ENCODE measurements around the gene SLC2A3.
"Not testable (repeated sequence)": the region's sequence is repeated elsewhere in the genome, so short reads cannot be mapped to it uniquely, and the experiment has no call there.

The SLC2A3 gene

DNA sequence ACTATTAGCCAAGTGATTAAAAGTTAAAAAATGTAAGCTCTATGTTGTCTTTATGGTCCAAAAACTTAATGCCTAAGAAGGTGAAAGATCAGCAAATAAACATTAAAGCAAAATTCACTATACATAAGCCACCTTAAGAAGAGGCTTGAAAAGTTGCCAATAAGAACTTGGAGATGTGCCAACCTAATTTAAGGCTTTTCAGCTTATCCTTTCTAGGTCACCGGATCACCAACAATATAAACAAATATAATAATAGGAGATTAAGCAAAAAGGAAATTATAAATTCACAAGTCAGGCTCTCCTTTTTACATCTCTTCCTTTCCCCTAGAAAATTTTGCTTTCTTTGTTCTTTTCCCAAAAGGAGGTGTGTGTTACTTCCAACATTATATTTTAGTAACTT is 30.9 kb downstream of the SLC2A3 start:
- ATAC-seq (ENCODE audit: insufficient read depth, low read depth) (no peak), DNase-seq (no peak)
- H4K20me1 ChIP-seq (ENCODE audit: insufficient read depth, low read length) = no peaks in the 10 kb centered on the region
- H3K27me3 ChIP-seq (ENCODE audit: insufficient read depth, low read length, poor library complexity) = no peaks in the 10 kb centered on the region
- H3K4me3 ChIP-seq (ENCODE audit: low read depth in 1 of 2, low read length in 2 of 2) = no peak overlapping the region
- TF ChIP-seq EZH2 (IDR thresholded peaks at IDR 0.05; ENCODE audit: borderline replicate concordance, low read depth, low read length, severe bottlenecking) (no peak), CTCF (IDR thresholded peaks at IDR 0.05; ENCODE audit: borderline replicate concordance, extremely low read depth, low read length, poor library complexity, severe bottlenecking) (no peak)
- H3K4me1 ChIP-seq (ENCODE audit: insufficient read depth, low read length) = no peaks in the 10 kb centered on the region
- no peak overlapping the region for H3K27ac ChIP-seq (ENCODE audit: low read length)
- H3K36me3 ChIP-seq (ENCODE audit: insufficient read depth, low read length) = no peaks in the 10 kb centered on the region
- no peak overlapping the region for H2AFZ ChIP-seq (ENCODE audit: low read depth, low read length)
- H3K9me3 ChIP-seq (ENCODE audit: insufficient read depth, low read length, severe bottlenecking) = no peaks in the 10 kb centered on the region
- H3K4me2 ChIP-seq (ENCODE audit: insufficient read depth, low read length) = no peak overlapping the region
- no peaks in the 10 kb centered on the region for H3K79me2 ChIP-seq (ENCODE audit: insufficient read depth, low read length)
- no peak overlapping the region for H3K9ac ChIP-seq (ENCODE audit: low read depth, low read length)

DNA sequence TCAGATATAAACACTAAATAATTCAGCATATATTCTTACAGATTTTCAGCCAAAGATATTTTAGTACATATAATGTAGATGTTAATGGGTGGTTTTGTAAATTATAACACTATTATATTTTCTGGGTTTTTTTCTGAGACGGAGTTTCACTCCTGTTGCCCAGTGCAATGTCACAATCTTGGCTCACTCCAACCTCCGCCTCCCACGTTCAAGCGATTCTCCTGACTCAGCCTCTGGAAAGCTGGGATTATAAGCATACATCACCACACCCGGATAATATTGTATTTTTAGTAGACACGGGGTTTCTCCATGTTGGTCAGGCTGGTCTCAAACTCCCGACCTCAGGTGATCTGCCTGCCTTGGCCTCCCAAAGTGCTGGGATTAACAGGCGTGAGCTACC is 33.6 kb downstream of the SLC2A3 start:
- not testable (repeated sequence) for H3K9ac ChIP-seq (ENCODE audit: low read depth, low read length); H3K4me1 ChIP-seq (ENCODE audit: insufficient read depth, low read length); H3K27me3 ChIP-seq (ENCODE audit: insufficient read depth, low read length, poor library complexity); H4K20me1 ChIP-seq (ENCODE audit: insufficient read depth, low read length); ATAC-seq (ENCODE audit: insufficient read depth, low read depth); H3K9me3 ChIP-seq (ENCODE audit: insufficient read depth, low read length, severe bottlenecking); H3K4me2 ChIP-seq (ENCODE audit: insufficient read depth, low read length); H3K36me3 ChIP-seq (ENCODE audit: insufficient read depth, low read length); H3K79me2 ChIP-seq (ENCODE audit: insufficient read depth, low read length); H3K27ac ChIP-seq (ENCODE audit: low read length); DNase-seq; H2AFZ ChIP-seq (ENCODE audit: low read depth, low read length); H3K4me3 ChIP-seq (ENCODE audit: low read depth in 1 of 2, low read length in 2 of 2)

DNA sequence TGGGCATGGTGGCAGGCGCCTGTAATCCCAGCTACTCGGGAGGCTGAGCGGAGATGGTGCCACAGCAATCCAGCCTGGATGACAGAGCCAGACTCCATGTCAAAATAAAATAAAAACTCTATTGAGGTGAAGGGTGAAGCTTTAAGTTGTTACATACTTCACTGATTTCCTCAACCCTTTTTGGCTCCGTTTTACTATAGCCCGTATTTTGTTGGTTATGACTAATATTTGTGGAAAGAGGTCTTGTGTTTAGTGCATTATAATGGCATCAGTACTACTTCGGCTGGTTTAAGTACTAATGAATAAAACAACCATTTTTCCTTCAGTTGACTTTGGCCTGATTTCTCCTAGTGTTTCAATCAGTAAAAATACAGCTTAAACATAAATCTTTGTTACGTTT is 36.2 kb downstream of the SLC2A3 start:
- no peaks in the 10 kb centered on the region for H3K79me2 ChIP-seq (ENCODE audit: insufficient read depth, low read length)
- no peaks in the 10 kb centered on the region for H3K27me3 ChIP-seq (ENCODE audit: insufficient read depth, low read length, poor library complexity)
- no peaks in the 10 kb centered on the region for H3K9me3 ChIP-seq (ENCODE audit: insufficient read depth, low read length, severe bottlenecking)
- no peak overlapping the region for H3K27ac ChIP-seq (ENCODE audit: low read length)
- no peak overlapping the region for H3K4me3 ChIP-seq (ENCODE audit: low read depth in 1 of 2, low read length in 2 of 2)
- no peak overlapping the region for H3K9ac ChIP-seq (ENCODE audit: low read depth, low read length)
- H3K4me2 ChIP-seq (ENCODE audit: insufficient read depth, low read length) = no peak overlapping the region
- TF ChIP-seq CTCF (IDR thresholded peaks at IDR 0.05; ENCODE audit: borderline replicate concordance, extremely low read depth, low read length, poor library complexity, severe bottlenecking) (no peak), EZH2 (IDR thresholded peaks at IDR 0.05; ENCODE audit: borderline replicate concordance, low read depth, low read length, severe bottlenecking) (no peak)
- no peak for ATAC-seq (ENCODE audit: insufficient read depth, low read depth)
- no peaks in the 10 kb centered on the region for H3K36me3 ChIP-seq (ENCODE audit: insufficient read depth, low read length)
- H4K20me1 ChIP-seq (ENCODE audit: insufficient read depth, low read length) = no peaks in the 10 kb centered on the region
- DNase-seq = no peak
- no peaks in the 10 kb centered on the region for H3K4me1 ChIP-seq (ENCODE audit: insufficient read depth, low read length)
- H2AFZ ChIP-seq (ENCODE audit: low read depth, low read length) = no peak overlapping the region

- H3K4me1 ChIP-seq (ENCODE audit: insufficient read depth, low read length); H3K9me3 ChIP-seq (ENCODE audit: insufficient read depth, low read length, severe bottlenecking); ATAC-seq (ENCODE audit: insufficient read depth, low read depth); H3K27ac ChIP-seq (ENCODE audit: low read length); H3K4me3 ChIP-seq (ENCODE audit: low read depth in 1 of 2, low read length in 2 of 2); H3K9ac ChIP-seq (ENCODE audit: low read depth, low read length); H4K20me1 ChIP-seq (ENCODE audit: insufficient read depth, low read length); H3K4me2 ChIP-seq (ENCODE audit: insufficient read depth, low read length); H3K36me3 ChIP-seq (ENCODE audit: insufficient read depth, low read length); H3K79me2 ChIP-seq (ENCODE audit: insufficient read depth, low read length); H3K27me3 ChIP-seq (ENCODE audit: insufficient read depth, low read length, poor library complexity); H2AFZ ChIP-seq (ENCODE audit: low read depth, low read length); DNase-seq: not testable (repeated sequence)
These were observed 39.3 kb downstream of the SLC2A3 start for GRCh38 chr12:7896726-7897125.

Data from DND-41 (cell line).